ENCODE results near the gene ARHGEF28. TPM values are rescaled to one million over a fixed set of nuclear protein-coding genes. Genes with fewer than 3 reads are reported as not detected.

Gene ARHGEF28
- total RNA-seq, 1 donor from 2014 or later = 0.11 TPM

GRCh38 chr5:73825199-73825598 is 199.2 kb downstream of the ARHGEF28 start:
- Mint-ChIP-seq H3K36me3 (no peaks in the 10 kb centered on the region), H3K4me3 (no peak overlapping the region), H3K27ac (no peak overlapping the region), H3K27me3 (ENCODE audit: insufficient read depth, low read depth) (no peaks in the 10 kb centered on the region), H3K9me3 (no peaks in the 10 kb centered on the region), H3K4me1 (peaks cover 3% of the 10 kb centered on the region)
- no peaks in the 10 kb centered on the region for H3K36me3 ChIP-seq
- H3K79me2 ChIP-seq (ENCODE audit: low read depth) = no peaks in the 10 kb centered on the region
- H3F3A ChIP-seq (ENCODE audit: low read depth) = no peaks in the 10 kb centered on the region
- TF ChIP-seq CTCF (IDR thresholded peaks at IDR 0.05) (no peak), EZH2phosphoT487 (IDR thresholded peaks at IDR 0.05) (no peak), EZH2 (IDR thresholded peaks at IDR 0.05) (no peak)
- DNase-seq (ENCODE audit: low spot score) = no peak
- no peaks in the 10 kb centered on the region for H3K9me3 ChIP-seq (ENCODE audit: low read depth)
- H3K27ac ChIP-seq = no peak overlapping the region
- H2AFZ ChIP-seq (replicated peaks) = no peak overlapping the region
- H3K9ac ChIP-seq = no peak overlapping the region
- no peak overlapping the region for H3K4me2 ChIP-seq
- H4K20me1 ChIP-seq (ENCODE audit: low read depth) = no peaks in the 10 kb centered on the region
- H3K4me3 ChIP-seq = no peak overlapping the region
- H3K27me3 ChIP-seq = no peaks in the 10 kb centered on the region
- H3K4me1 ChIP-seq = no peaks in the 10 kb centered on the region

GRCh38 chr5:73825736-73826135 is 199.7 kb downstream of the ARHGEF28 start:
- Histone ChIP-seq H3K4me1 (no peaks in the 10 kb centered on the region), H3K4me3 (no peak overlapping the region), H3K27ac (no peak overlapping the region), H4K20me1 (ENCODE audit: low read depth) (no peaks in the 10 kb centered on the region), H3K9ac (no peak overlapping the region), H3K4me2 (no peak overlapping the region), H3F3A (ENCODE audit: low read depth) (no peaks in the 10 kb centered on the region), H3K27me3 (no peaks in the 10 kb centered on the region), H2AFZ (replicated peaks) (no peak overlapping the region), H3K9me3 (ENCODE audit: low read depth) (no peaks in the 10 kb centered on the region), H3K36me3 (no peaks in the 10 kb centered on the region), H3K79me2 (ENCODE audit: low read depth) (no peaks in the 10 kb centered on the region)
- Mint-ChIP-seq H3K9me3 (no peaks in the 10 kb centered on the region), H3K36me3 (no peaks in the 10 kb centered on the region), H3K4me1 (peaks cover 3% of the 10 kb centered on the region), H3K27ac (no peak overlapping the region), H3K27me3 (ENCODE audit: insufficient read depth, low read depth) (no peaks in the 10 kb centered on the region), H3K4me3 (no peak overlapping the region)
- TF ChIP-seq EZH2phosphoT487 (IDR thresholded peaks at IDR 0.05) = no peak
- TF ChIP-seq CTCF (IDR thresholded peaks at IDR 0.05) = no peak
- no peak for TF ChIP-seq EZH2 (IDR thresholded peaks at IDR 0.05)
- no peak for DNase-seq (ENCODE audit: low spot score)

GRCh38 chr5:73826301-73827105 is 200.5 kb downstream of the ARHGEF28 start:
- DNase-seq (ENCODE audit: low spot score) = no peak
- no peak overlapping the region for H3K9ac ChIP-seq
- TF ChIP-seq EZH2 (IDR thresholded peaks at IDR 0.05) (no peak), EZH2phosphoT487 (IDR thresholded peaks at IDR 0.05) (no peak), CTCF (IDR thresholded peaks at IDR 0.05) (no peak)

More at GRCh38 chr5:73826301-73827105, 200.5 kb downstream of the ARHGEF28 start:
- no peak overlapping the region for H3K4me3 Mint-ChIP-seq
- H3K4me1 ChIP-seq = no peaks in the 10 kb centered on the region
- H4K20me1 ChIP-seq (ENCODE audit: low read depth) = no peaks in the 10 kb centered on the region
- no peaks in the 10 kb centered on the region for H3K9me3 ChIP-seq (ENCODE audit: low read depth)
- no peak overlapping the region for H3K4me3 ChIP-seq
- no peak overlapping the region for H3K4me2 ChIP-seq
- no peak overlapping the region for H3K27ac Mint-ChIP-seq
- H3K27me3 ChIP-seq = no peaks in the 10 kb centered on the region
- H3K27ac ChIP-seq = no peak overlapping the region
- H2AFZ ChIP-seq (replicated peaks) = no peak overlapping the region
- no peaks in the 10 kb centered on the region for H3K36me3 Mint-ChIP-seq
- H3K27me3 Mint-ChIP-seq (ENCODE audit: insufficient read depth, low read depth) = no peaks in the 10 kb centered on the region
- peaks cover 3% of the 10 kb centered on the region for H3K4me1 Mint-ChIP-seq
- no peaks in the 10 kb centered on the region for H3F3A ChIP-seq (ENCODE audit: low read depth)
- no peaks in the 10 kb centered on the region for H3K36me3 ChIP-seq
- H3K9me3 Mint-ChIP-seq = no peaks in the 10 kb centered on the region
- H3K79me2 ChIP-seq (ENCODE audit: low read depth) = no peaks in the 10 kb centered on the region
